HEK293T (cell line): ENCODE measurements around the gene SLC43A2.

Source experiments
- CTCF ChIA-PET: fragments of 350-600 bp; formaldehyde crosslinking; extraction: SDS; loops from one replicate; lab custom pipeline; 2021; ENCODE audit warnings: antibody characterized with exemption, inconsistent platforms; lab: Yijun Ruan, JAX
- POLR2A ChIA-PET: fragments of 350-600 bp; formaldehyde crosslinking; extraction: SDS; loops from one replicate; lab custom pipeline; 2020; ENCODE audit warnings: antibody characterized with exemption, inconsistent platforms; lab: Yijun Ruan, JAX
- DNase-seq: peaks from one replicate; pipeline ENCODE4 v3.0.0; 2012; ENCODE audit warnings: mixed read lengths; ENCODE audit errors: extremely low spot score
- ARNT ChIP-seq: fragments of 450-650 bp; IDR thresholded peaks from 2 replicates; pipeline ENCODE4 v1.6.1; 2017; ENCODE audit warnings: mild to moderate bottlenecking
- BHLHE40 ChIP-seq: fragments of 450-650 bp; IDR thresholded peaks from 2 replicates; pipeline ENCODE4 v1.6.1; 2016; ENCODE audit warnings: mild to moderate bottlenecking, moderate library complexity, borderline replicate concordance
- CTBP1 ChIP-seq: fragments of 450-650 bp; IDR thresholded peaks from 2 replicates; pipeline ENCODE4 v1.6.1; 2016; ENCODE audit warnings: borderline replicate concordance
- ELF4 ChIP-seq: fragments of 450-650 bp; IDR thresholded peaks from 2 replicates; pipeline ENCODE4 v1.6.1; 2017; ENCODE audit warnings: antibody characterized with exemption
- FOXA1 ChIP-seq: fragments of 450-650 bp; IDR thresholded peaks from 2 replicates; pipeline ENCODE4 v1.6.1; 2016; ENCODE audit warnings: mild to moderate bottlenecking
- FOXK2 ChIP-seq: fragments of 450-650 bp; IDR thresholded peaks from 2 replicates; pipeline ENCODE4 v1.6.1; 2016; ENCODE audit warnings: mild to moderate bottlenecking
- FOXM1 ChIP-seq: fragments of 450-650 bp; IDR thresholded peaks from 2 replicates; pipeline ENCODE4 v1.6.1; 2017; ENCODE audit warnings: mild to moderate bottlenecking, borderline replicate concordance
- HDGF ChIP-seq: fragments of 450-650 bp; IDR thresholded peaks from 2 replicates; pipeline ENCODE4 v1.6.1; 2017; ENCODE audit warnings: antibody characterized with exemption, borderline replicate concordance
- L3MBTL2 ChIP-seq: fragments of 450-650 bp; conservative IDR thresholded peaks from 2 replicates; pipeline ENCODE4 v1.6.1; 2016; ENCODE audit warnings: mild to moderate bottlenecking
- LEF1 ChIP-seq: fragments of 450-650 bp; IDR thresholded peaks from 2 replicates; pipeline ENCODE4 v1.6.1; 2017; ENCODE audit warnings: mild to moderate bottlenecking, borderline replicate concordance
- NFRKB ChIP-seq: fragments of 450-650 bp; IDR thresholded peaks from 2 replicates; pipeline ENCODE4 v1.6.1; 2016; ENCODE audit warnings: mild to moderate bottlenecking, moderate library complexity
- SP1 ChIP-seq: fragments of 450-650 bp; IDR thresholded peaks from 2 replicates; pipeline ENCODE4 v1.6.1; 2017
- SUZ12 ChIP-seq: fragments of 450-650 bp; IDR thresholded peaks from 2 replicates; pipeline ENCODE4 v1.6.1; 2016; ENCODE audit warnings: mild to moderate bottlenecking
- TARDBP ChIP-seq: fragments of 450-650 bp; IDR thresholded peaks from 2 replicates; pipeline ENCODE4 v1.6.1; 2016
- ZNF384 ChIP-seq: fragments of 450-650 bp; IDR thresholded peaks from 2 replicates; pipeline ENCODE4 v1.6.1; 2016
- TF ChIP-seq, protein P1 (sequence below): fragments of 450-650 bp; IDR thresholded peaks from 2 replicates; pipeline ENCODE4 v1.6.1; 2016

Gene SLC43A2

DNA sequence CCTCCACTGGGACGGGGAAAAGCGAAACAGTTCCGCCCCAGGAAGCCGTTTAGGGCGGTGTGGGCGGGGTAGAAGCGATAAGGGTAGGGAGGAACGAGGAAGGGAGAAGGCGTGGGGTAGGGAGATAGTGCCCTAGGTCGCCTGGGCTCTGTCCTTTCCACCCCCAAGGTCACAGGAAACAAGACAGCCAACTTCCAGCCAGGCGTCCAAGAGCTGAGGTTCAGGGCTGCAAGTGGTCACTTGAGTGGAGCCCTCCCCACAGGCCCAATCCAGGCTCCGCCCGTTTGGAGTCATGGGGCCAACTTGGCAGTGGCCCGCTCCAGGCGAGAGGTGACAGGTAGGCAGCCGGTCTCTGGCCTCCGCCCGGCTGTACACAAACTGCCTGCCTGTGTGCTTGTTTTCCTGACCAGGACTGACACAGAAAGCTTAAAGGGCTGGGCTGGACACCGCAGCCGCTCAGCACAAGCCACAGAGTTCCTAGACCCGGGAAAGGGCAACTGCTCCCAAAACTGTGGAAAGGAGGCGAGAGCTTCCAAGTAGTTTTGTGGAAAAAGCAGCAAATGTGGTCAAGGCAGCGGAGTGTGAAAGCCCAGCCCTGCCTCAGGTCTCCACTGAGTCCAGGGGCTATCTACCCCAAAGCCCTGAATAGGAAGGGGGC, 21.3 kb upstream of the SLC43A2 start, which contains the start of gene RILP:
TSS of gene RILP (minus strand) at position 23 of the 658 bp plus-strand sequence. CDS start 62 bp downstream, outside the sequence.
- ChIA-PET POLR2A (interaction anchor here (0.6 to 1.5 kb wide), 6 partner anchors 9 to 67 kb away, joined by 3 to 5 read pairs (median 4); no protein-coding TSS in a partner anchor), CTCF (interaction anchor here (0.7 to 2.9 kb wide), 9 partner anchors 9 to 75 kb away, joined by 3 to 13 read pairs (median 4); no protein-coding TSS in a partner anchor)
- TF ChIP-seq L3MBTL2, result no peak
- TF ChIP-seq NFRKB, result no peak
- no peak for TF ChIP-seq ZNF384
- no peak for TF ChIP-seq CTBP1
- TF ChIP-seq FOXK2, result no peak
- TF ChIP-seq HDGF, result no peak
- no peak for TF ChIP-seq SP1
- no peak for TF ChIP-seq ARNT
- TF ChIP-seq FOXA1, result no peak
- no peak for TF ChIP-seq TARDBP
- no peak for TF ChIP-seq SUZ12
- no peak for TF ChIP-seq FOXM1
- TF ChIP-seq BHLHE40, result no peak
- no peak for TF ChIP-seq LEF1
- no peak for DNase-seq

DNA sequence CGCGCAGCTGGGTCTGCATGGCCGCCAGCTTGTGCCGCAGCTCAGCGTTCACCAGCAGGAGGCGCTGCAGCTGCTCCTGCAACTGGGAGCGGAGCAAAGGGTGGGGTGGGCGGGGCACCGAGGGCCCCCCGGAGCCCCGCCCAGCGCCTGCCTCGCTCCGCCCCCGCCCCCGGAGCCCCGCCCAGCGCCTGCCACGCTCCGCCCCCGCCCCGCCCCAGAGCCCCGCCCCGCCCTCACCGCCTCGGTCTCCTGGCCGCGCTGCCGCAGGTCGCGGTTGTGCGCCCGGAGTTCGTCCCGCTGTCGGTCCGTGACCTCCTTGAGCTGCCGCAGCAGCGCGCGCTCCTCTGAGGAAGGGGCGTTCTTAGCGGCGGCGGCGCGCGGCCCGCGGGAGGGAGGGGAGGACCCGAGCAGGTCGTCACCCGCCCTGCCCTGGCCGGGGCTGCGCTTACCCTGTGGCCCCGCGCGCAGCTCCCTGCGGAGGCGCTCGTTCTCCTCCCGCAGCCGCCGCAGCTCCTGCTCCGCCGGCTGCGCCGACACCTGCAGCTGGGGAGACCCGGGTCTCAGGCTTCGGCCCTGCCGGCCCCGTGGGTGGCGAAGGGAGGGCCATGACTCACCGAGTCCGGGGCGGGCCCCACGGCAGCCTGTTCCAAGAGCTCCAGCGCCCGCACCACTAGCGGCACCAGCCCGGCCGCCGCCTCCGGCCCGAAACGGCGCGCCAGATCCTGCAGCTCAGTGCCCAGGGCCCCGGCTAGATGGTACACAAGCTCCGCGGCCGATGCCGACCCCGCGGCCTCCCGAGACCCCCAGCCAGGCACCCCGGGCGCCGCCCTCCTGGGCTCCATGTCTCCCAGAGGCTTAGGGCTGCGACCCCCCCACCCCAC, 20.6 kb upstream of the SLC43A2 start:
- ChIA-PET CTCF (interaction anchor here (0.6 to 2.9 kb wide), 12 partner anchors 9 to 272 kb away, joined by 3 to 13 read pairs (median 4); no protein-coding TSS in a partner anchor), POLR2A (interaction anchor here (0.6 to 1.5 kb wide), 7 partner anchors 9 to 75 kb away, joined by 3 to 5 read pairs (median 4); no protein-coding TSS in a partner anchor)
- peak; percentile 96 for DNase-seq
- TF ChIP-seq ARNT (no peak), HDGF (no peak), ELF4 (no peak), LEF1 (no peak), ZNF384 (no peak), FOXA1 (no peak), FOXK2 (no peak), CTBP1 (no peak), SUZ12 (no peak)
- TF ChIP-seq, protein P1, sequence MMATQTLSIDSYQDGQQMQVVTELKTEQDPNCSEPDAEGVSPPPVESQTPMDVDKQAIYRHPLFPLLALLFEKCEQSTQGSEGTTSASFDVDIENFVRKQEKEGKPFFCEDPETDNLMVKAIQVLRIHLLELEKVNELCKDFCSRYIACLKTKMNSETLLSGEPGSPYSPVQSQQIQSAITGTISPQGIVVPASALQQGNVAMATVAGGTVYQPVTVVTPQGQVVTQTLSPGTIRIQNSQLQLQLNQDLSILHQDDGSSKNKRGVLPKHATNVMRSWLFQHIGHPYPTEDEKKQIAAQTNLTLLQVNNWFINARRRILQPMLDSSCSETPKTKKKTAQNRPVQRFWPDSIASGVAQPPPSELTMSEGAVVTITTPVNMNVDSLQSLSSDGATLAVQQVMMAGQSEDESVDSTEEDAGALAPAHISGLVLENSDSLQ, result no peak

DNA sequence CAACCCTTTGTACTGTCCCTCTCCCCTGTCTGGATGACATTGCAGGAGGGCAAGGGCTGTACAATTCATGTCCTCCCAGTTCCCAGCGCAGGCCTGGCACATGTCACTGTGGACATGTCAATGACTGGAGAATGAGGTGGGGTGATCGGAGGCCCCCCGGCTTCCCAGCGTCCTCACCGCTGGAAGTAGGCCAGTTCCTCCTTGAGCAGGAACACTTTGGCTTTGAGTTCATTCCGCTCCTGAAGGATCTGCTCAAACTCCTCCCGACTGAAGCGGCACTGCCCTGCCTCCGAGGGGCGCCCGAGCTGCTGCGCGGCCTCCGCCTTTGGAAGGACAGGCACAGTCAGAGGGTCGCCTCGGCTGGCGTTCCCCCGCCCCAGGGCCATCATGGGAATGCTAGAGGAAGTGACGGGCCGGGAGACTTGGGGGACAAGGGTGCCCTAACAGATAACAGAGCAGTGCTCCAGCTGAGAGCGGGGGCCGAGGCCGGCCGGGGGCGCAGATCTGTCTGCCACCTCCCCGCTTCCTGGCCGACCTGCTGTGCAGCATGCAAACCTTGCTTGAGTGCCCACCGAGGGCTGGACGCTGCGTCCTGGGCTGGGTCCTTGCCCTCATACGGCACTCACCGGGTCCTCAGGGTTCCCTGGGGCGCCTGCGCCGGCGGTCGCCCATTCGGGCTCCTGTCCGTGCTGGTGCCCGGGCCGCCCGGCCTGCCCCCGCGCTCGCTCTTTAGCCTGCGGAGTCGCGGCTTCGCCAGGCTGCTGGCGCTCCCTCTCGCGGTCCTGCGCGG, 19.7 kb upstream of the SLC43A2 start:
- ChIA-PET POLR2A (interaction anchor here (0.6 to 0.8 kb wide), 3 partner anchors 30 to 74 kb away, joined by 3 to 5 read pairs (median 4); no protein-coding TSS in a partner anchor), CTCF (interaction anchor here (0.6 to 2.9 kb wide), 10 partner anchors 8 to 273 kb away, joined by 3 to 13 read pairs (median 5); no protein-coding TSS in a partner anchor)
- TF ChIP-seq FOXM1, result no peak
- peak; percentile 43 for DNase-seq

DNA sequence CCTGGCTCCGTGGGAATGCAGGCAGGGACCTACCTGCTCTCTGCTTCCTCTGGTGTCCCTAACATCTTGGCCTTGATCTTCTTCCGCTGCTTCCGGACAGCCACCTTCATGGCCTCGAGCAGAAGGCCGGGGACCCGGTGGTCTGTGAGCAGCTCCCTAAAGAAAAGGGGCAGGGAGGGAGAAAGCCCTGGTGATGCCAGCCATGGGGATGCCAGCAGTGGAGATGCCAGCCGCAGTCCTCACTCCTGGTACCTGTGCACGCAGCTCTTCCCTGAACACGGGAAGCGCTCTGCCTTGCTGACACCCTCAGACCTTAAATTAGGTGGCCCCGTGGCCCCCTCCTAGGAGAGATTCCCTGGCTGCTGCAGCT, 19.2 kb upstream of the SLC43A2 start:
- no peak for TF ChIP-seq FOXM1
- no peak for TF ChIP-seq FOXA1
- TF ChIP-seq HDGF, result 0 out of 2 replicates have a peak, but pooled peaks have one; percentile 19
- DNase-seq, result no peak
- ChIA-PET CTCF (interaction anchor here (1.1 to 2.9 kb wide), 3 partner anchors 11 to 73 kb away, joined by 5 to 13 read pairs (median 5); no protein-coding TSS in a partner anchor), POLR2A (interaction anchor here (0.7 kb wide), 1 partner anchor 30 kb away, joined by 4 read pairs; no protein-coding TSS in a partner anchor)

- ChIA-PET CTCF (interaction anchor here (0.7 to 0.9 kb wide), 2 partner anchors 16 to 72 kb away, joined by 3 to 4 read pairs; no protein-coding TSS in a partner anchor), POLR2A (interaction anchor here (0.6 kb wide), 1 partner anchor 130 kb away, joined by 3 read pairs; the partner anchor contains the start of gene INPP5K)
- no peak for TF ChIP-seq ELF4
- no peak for TF ChIP-seq LEF1
- TF ChIP-seq FOXK2, result no peak
- TF ChIP-seq ZNF384, result no peak
- TF ChIP-seq FOXA1, result no peak
- TF ChIP-seq FOXM1, result no peak
- no peak for TF ChIP-seq ARNT
- no peak for TF ChIP-seq SP1
- TF ChIP-seq TARDBP, result no peak
- no peak for TF ChIP-seq CTBP1
- no peak for TF ChIP-seq NFRKB
- no peak for TF ChIP-seq HDGF
- TF ChIP-seq, protein P1, result no peak
- no peak for TF ChIP-seq SUZ12
- TF ChIP-seq BHLHE40, result no peak
- TF ChIP-seq L3MBTL2, result no peak
- DNase-seq, result no peak
Observed at GRCh38 chr17:1646199-1646875, 17.7 kb upstream of the SLC43A2 start.
